NCI-H146 (cell line): ENCODE results near the gene GALR2.

Experiments used
- DNase-seq: peaks from one replicate; lab custom pipeline; 2025; lab: John Stamatoyannopoulos, UW

Gene GALR2

DNA sequence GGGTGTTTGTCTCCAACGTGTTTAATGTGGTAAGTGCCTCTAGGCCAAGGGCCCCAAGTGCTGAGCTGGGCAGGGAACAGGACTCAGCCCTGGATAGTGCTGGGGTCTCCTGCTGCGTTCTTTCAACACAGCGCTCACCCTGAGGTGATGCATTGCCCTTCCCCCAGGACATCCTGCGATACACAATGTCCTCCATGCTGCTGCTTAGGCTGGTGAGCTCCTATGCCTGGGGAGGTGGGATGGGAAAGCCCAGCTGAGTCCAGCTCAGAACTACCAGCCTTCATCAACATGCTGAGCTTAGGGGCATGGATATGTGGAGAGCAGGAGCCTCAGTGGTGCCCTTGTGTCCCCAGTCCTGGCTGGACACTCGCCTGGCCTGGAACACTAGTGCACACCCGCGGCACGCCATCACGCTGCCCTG, 5.0 kb downstream of the GALR2 start:
- DNase-seq: peak; percentile 64

- peak; percentile 33 for DNase-seq
These were observed 5.6 kb downstream of the GALR2 start for GRCh38 chr17:76079956-76080767.

GRCh38 chr17:76080768-76081287, 6.2 kb downstream of the GALR2 start:
- no peak for DNase-seq

- DNase-seq: no peak
These were observed 7.0 kb downstream of the GALR2 start for GRCh38 chr17:76081295-76082210.

GRCh38 chr17:76082326-76083251, 8.0 kb downstream of the GALR2 start:
- DNase-seq: no peak

DNA sequence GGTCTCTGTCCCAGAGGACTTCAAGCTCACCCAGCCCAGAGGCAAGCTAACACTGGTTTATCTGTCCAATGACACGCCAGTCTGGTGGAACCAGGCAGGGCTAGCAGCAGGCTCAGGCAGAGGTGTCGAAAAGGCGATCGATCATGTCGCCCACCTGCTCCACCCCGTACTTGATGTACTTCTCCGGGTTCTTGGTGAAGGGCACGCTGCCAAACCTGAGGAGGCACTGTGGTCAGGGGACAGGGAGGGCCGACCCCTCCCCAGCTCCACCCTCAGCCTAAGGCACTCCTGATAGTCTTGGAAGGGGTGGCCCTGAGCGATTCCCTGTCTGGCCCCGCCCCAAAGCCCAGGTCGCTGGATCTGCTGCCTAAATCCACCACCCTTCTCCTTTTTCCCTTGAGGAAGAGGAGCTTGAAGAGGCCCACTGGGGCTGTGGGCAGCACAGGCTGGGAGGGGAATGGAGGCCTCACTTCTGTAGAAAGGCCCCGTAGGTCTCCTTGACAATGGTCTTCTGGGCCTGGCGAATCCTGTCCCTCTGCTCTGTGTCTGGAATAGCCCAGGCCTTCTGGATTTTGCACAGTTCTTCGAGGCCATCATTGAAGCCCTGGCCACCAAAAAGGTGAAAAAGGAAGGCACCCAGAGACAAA, 9.1 kb downstream of the GALR2 start:
- DNase-seq: no peak

DNA sequence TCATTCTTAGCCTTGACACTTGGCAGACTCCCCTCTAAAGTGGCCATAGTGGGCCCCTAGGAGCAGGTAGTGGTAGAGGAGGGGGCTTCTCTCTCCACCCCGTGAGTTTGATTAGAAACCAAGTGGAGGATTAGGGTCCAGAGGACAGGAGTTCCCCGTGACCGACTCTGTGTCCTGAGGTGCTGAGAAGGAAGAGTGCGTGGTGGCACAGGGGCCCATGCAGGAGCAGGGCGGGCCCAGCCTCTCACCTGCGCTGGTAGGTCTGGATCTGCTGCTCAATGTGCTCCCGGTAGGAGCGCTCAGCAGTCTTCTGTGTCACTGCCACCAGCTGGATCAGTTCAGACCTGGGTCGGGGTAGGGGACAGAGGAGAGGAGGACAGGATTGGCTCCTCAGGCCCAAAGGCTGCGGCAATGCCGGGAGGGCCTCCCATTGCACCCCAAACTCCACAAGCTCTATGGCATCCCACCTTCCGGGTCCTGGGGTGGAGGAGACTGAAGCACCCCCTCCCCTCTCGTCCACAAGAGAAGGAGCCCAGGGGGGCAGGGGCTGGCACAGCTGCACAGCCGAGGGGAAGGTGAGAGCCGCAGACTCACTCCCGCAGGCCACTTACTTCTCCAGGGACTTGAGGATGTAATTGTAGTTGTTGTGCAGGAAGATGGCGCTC, 10.6 kb downstream of the GALR2 start:
- no peak for DNase-seq

GRCh38 chr17:76085731-76086366, 11.3 kb downstream of the GALR2 start:
- DNase-seq: no peak

- no peak for DNase-seq
These were observed 11.8 kb downstream of the GALR2 start for GRCh38 chr17:76086384-76086783.

GRCh38 chr17:76087531-76087930, 12.9 kb downstream of the GALR2 start:
- no peak for DNase-seq

DNA sequence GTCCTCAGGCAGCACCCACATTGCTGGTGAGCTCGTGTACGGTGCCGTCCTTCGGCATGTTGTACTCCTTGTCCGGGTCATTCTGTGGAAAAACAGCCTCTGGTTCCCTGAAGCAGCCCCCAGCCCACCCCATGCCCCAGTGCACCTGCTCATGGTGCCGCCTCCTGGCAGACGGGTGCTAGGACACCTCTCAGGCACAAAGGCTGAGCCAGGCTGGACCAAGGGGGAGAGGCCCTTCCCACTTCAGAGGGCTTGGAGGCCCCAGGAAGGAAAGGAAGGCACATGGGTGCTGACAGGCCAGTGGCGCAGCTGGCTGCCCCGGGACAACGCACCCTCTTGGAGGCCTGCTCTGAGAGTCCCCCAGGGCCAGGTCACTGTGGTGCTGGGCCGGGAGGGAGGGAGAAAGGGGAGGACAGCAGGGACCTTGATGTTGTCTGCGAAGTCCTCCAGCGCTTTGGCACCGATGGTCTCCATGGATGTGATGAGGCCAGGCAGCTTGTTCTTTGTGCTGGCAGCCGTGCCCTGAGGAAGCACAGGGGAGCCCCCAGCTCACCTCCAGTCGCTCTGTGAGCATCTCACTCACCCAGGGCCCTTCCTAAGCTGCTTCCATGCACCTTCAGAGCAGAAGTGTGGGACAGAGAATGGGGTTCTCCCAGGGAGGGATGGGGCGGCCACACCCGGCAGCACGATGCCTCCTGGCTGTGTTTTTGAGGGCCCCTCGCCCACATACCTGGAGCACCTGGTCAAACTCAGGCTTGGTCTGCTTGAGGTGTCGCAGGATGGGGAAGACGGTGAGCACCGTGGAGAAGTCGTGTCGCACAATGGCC, 13.7 kb downstream of the GALR2 start:
- no peak for DNase-seq

DNA sequence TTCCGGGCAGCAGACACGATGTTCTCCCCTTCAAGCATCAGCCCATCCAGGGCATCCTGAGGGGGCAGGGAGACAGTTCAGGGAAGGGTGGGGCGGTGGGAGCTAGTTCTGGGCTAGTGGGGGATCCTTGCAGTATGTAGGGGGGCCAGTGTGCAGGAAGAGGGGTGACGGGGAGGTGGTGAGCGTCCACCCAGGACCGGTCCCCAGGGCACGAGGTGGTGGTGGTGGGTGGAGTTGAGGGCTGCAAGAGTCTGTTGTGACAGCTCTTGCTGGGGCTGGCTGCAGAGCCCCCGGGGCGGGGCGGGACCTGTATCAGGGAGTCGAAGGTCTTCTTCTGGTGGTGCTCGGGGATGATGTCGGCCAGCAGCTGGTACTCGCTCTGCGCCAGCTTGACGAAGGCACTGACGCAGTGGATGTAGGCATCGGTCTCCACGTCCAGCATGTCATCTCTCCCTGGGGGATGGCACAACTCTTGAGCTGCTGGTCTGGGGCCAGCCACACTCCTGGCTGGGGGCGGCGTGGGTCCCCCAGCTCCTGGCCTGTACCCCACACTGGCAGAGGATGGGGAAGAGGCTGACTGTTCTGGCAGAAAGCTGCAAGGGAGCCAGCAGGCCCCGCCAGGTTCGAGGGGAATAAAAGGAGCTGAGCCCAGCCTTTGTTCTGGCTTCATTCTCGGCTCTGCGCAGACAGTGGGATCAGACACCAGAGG, 14.4 kb downstream of the GALR2 start:
- no peak for DNase-seq

DNA sequence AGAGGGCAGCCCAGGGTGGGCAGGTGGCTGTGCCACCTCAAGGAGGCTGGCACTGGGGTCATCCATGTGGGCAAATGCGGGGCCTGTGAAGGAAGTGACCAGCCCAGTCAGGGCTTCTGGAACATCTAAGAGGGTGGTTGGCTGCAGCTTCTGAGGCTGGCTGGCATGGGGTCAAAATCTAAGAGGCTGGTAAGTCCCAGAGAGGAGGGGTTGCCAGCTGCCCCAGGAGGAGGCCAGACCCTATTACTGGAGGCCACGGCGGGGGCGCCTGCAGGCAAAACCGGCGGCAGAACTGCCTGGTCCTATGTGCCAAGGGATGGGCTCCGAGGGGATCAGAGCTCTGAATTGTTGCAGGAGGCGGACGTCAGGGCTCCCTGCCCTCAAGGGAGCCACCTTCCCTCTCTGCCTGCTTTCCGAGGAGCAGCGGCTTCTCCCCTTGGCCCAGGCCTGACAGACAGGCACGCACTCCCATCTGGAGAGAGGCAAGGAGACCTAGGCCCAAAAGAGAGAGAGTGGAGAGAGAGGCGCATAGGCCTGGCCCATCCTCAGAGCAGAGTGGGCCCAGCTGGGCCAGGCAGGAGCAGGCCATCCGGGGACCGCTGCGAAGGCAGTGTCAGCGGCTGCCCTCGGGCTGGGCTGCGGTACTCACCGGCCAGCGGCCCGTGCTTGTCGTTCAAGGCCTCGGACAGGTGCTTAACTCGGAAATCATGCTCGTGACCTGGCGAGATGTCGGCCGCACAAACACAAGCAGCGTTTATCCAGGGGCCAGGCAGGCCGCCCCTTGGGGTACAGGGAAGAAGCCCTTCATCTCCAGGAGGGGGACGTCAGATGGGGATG, 15.3 kb downstream of the GALR2 start:
- DNase-seq: no peak

- no peak for DNase-seq
These were observed 16.0 kb downstream of the GALR2 start for GRCh38 chr17:76090517-76091129.

GRCh38 chr17:76091526-76092286, 17.1 kb downstream of the GALR2 start:
- no peak for DNase-seq
